Activated CD4-positive, alpha-beta T cell treated with anti-CD3 and anti-CD28 coated beads, Interleukin-2, amount 10 ng/mL, durations not matched to agents 7 days and 5 days (primary cell): Measurements from ENCODE around the gene SGSH. TPM values are rescaled to one million over a fixed set of nuclear protein-coding genes. Genes with fewer than 3 reads are reported as not detected.

Experiments
- CTCF ChIA-PET: fragments of 350-600 bp; sonication (Branson Sonifier 250); formaldehyde crosslinking; loops from one replicate; lab custom pipeline; 2021; ENCODE audit warnings: antibody characterized with exemption; lab: Charles Lee
- POLR2A ChIA-PET: fragments of 350-600 bp; sonication (Branson Sonifier 250); formaldehyde crosslinking; loops from one replicate; lab custom pipeline; 2021; ENCODE audit warnings: antibody characterized with exemption; lab: Charles Lee
- DNase-seq: peaks from one replicate; pipeline ENCODE4 v3.0.0-alpha.2; 2020
- H3K27ac Mint-ChIP-seq: one replicate; pipeline ENCODE4 v1.8.0; 2021; ENCODE audit warnings: mild to moderate bottlenecking, moderate library complexity, mixed read lengths
- H3K27me3 Mint-ChIP-seq: one replicate; pipeline ENCODE4 v1.8.0; 2021; ENCODE audit warnings: mixed read lengths
- H3K36me3 Mint-ChIP-seq: one replicate; pipeline ENCODE4 v1.8.0; 2021; ENCODE audit warnings: low read depth, mixed read lengths
- H3K4me1 Mint-ChIP-seq: one replicate; pipeline ENCODE4 v1.8.0; 2021; ENCODE audit warnings: mixed read lengths
- H3K4me3 Mint-ChIP-seq: one replicate; pipeline ENCODE4 v1.8.0; 2021; ENCODE audit warnings: mild to moderate bottlenecking, moderate library complexity, mixed read lengths
- H3K9me3 Mint-ChIP-seq: one replicate; pipeline ENCODE4 v1.8.0; 2021; ENCODE audit warnings: mixed read lengths
- total RNA-seq, 2 experiments: library from RNA; stranded (reverse); gene quantifications; one replicate each; pipeline ENCODE4 v1.2.3, GENCODE V29; 2021

SGSH gene
- total RNA-seq, 2 experiments from 2014 or later = 31.5 to 34.3 TPM

GRCh38 chr17:80164185-80164584 lies 55.9 kb downstream of the SGSH start:
- Mint-ChIP-seq H3K27ac (no peak overlapping the region), H3K36me3 (no peaks in the 10 kb centered on the region), H3K4me3 (no peak overlapping the region), H3K9me3 (no peaks in the 10 kb centered on the region), H3K27me3 (peaks cover 23% of the 10 kb centered on the region), H3K4me1 (no peaks in the 10 kb centered on the region)
- DNase-seq = no peak
- ChIA-PET POLR2A (no interaction called here), CTCF (interaction anchor here (1.8 kb wide), 1 partner anchor 63 kb away, joined by 5 read pairs; the partner anchor contains the start of gene GAA)

GRCh38 chr17:80163336-80163735 lies 56.8 kb downstream of the SGSH start:
- H3K4me1 Mint-ChIP-seq = no peaks in the 10 kb centered on the region
- POLR2A ChIA-PET = interaction anchor here (0.6 kb wide), 1 partner anchor 48 kb away, joined by 3 read pairs; no protein-coding TSS in a partner anchor
- no peak for DNase-seq
- no peak overlapping the region for H3K27ac Mint-ChIP-seq
- peaks cover 22% of the 10 kb centered on the region for H3K27me3 Mint-ChIP-seq
- no peaks in the 10 kb centered on the region for H3K9me3 Mint-ChIP-seq
- CTCF ChIA-PET = interaction anchor here (1.8 kb wide), 1 partner anchor 62 kb away, joined by 5 read pairs; the partner anchor contains the start of gene GAA
- H3K4me3 Mint-ChIP-seq = no peak overlapping the region
- H3K36me3 Mint-ChIP-seq = no peaks in the 10 kb centered on the region

GRCh38 chr17:80160536-80160935 lies 59.6 kb downstream of the SGSH start:
- Mint-ChIP-seq H3K4me3 (no peak overlapping the region), H3K27me3 (peaks cover 31% of the 10 kb centered on the region), H3K36me3 (peaks cover 4% of the 10 kb centered on the region), H3K27ac (no peak overlapping the region), H3K9me3 (peaks cover 8% of the 10 kb centered on the region), H3K4me1 (no peaks in the 10 kb centered on the region)
- DNase-seq = no peak
- ChIA-PET CTCF (no interaction called here), POLR2A (no interaction called here)

Other genes starting within 250 kb of the SGSH start
- 1 to 10 TPM in 1 of 2 experiments, under 1 TPM in 1; 0.74 to 1.2 TPM for gene TBC1D16, start 184.5 kb downstream of the SGSH start, total RNA-seq
- gene CCDC40, start 183.7 kb downstream of the SGSH start, total RNA-seq = not detected
- gene GAA, start 118.8 kb downstream of the SGSH start, total RNA-seq = 10 to 100 TPM; 14.7 to 16.3 TPM
- gene EIF4A3, start 73.2 kb downstream of the SGSH start, total RNA-seq = 100 to 1,000 TPM; 148 to 157 TPM
- gene CARD14, start 50.3 kb downstream of the SGSH start, total RNA-seq = not detected
- gene SLC26A11, start 94 bp upstream of the SGSH start, total RNA-seq = 1 to 10 TPM; 5.9 to 6.1 TPM
- 100 to 1,000 TPM; 579 to 602 TPM for gene RNF213, start 40.5 kb upstream of the SGSH start, total RNA-seq
- 10 to 100 TPM; 16.6 to 17.1 TPM for gene ENDOV, start 194.8 kb upstream of the SGSH start, total RNA-seq